GM21576 (cell line): ENCODE data around the gene TXNDC12.
"Not testable (repeated sequence)": the region's sequence is repeated elsewhere in the genome, so short reads cannot be mapped to it uniquely, and the experiment has no call there.

ENCODE experiments used
- ATAC-seq: cut with Tn5 transposase; IDR thresholded peaks from one replicate; pipeline ENCODE4 v1.9.1; 2021; ENCODE audit warnings: mild to moderate bottlenecking, moderate library complexity; ENCODE audit not compliant: unreplicated experiment

The TXNDC12 gene

GRCh38 chr1:52049337-52049736, 5.7 kb downstream of the TXNDC12 start:
- not testable (repeated sequence) for ATAC-seq

DNA sequence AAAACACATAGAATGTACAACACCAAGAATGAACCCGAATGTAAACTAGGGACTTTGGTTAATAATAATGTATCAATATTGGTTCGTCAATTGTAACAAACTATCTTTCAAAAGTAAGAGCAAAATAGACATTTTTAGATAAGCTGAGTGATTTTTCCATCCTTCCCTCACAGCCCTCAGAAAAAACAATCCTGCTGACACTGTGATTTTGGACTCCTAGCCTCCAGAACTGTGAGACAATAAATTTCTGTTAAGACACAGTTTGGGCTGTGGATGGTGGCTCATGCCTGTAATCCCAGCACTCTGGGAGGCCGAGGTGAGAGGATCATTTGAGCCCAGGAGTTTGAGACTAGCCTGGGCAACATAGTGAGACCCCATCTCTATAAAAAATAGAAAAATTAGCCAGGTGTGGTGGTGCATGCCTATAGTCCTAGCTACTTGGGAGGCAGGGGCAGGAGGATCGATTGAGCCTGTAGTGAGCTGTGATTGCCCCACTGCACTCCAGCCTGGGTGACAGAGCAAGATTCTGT, 9.3 kb downstream of the TXNDC12 start:
- ATAC-seq = not testable (repeated sequence)

GRCh38 chr1:52045236-52045635, 9.8 kb downstream of the TXNDC12 start:
- ATAC-seq = no peak

- ATAC-seq = no peak
Observed at GRCh38 chr1:52041551-52042185, 13.3 kb downstream of the TXNDC12 start.

GRCh38 chr1:52037909-52038308, 17.1 kb downstream of the TXNDC12 start:
- ATAC-seq = no peak

- no peak for ATAC-seq
Observed at GRCh38 chr1:52037402-52037814, 17.6 kb downstream of the TXNDC12 start.

GRCh38 chr1:52034050-52034384, 21.0 kb downstream of the TXNDC12 start:
- no peak for ATAC-seq

GRCh38 chr1:52033190-52034049, 21.6 kb downstream of the TXNDC12 start, which contains the start of gene KTI12:
KTI12 (minus strand) TSS chr1:52033810; CDS start chr1:52033761, 49 bp downstream.
- ATAC-seq = peak; percentile 79

DNA sequence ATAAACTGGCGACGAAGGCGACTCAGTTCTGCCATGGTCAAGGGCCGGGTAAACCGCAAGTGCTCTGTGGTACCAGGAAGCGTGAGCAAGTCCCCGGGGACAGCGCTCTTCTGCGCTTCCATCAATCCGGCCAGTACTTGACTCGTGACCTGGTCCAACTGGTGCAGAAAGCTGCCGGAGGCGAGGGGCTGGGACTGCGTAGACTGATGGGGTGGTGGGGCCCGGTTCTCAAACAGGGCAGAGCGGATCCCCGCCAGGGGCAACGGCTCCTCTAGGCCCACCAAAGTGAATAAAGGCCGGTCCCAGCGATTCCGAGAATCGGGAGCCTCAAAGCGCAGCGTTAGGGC, 22.2 kb downstream of the TXNDC12 start:
- ATAC-seq = no peak

DNA sequence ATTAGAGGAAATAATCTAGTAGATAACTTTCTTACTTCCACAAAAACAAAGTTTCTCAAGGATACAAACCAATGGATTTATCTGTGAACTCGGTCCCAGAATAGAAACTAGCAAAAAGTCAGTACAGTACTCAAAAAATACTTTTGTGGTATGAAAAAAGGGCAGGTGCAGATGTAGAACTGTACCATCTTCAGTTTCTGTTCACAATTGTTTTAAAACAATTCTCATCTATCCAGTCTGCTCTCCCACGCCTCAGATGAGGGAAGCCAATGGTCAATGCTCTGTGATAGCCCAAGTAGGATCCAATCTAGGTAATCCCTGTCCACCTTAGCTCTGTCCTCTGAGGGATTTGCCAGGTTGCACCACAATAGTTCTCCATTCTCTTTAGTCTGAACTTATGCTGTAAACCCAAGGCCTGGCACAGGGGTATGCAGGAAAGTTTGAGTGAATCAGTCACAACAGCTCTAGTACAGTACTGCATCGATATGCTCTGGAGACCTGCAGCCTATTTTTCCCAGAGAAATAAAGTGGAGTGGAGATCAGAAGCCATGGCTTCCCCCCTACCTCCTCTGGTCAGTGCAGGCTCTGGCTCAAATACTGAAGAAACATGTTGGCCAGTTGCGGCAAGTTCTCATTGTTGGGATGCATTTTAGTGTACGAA, 22.7 kb downstream of the TXNDC12 start:
- no peak for ATAC-seq

GRCh38 chr1:52028839-52029238, 26.2 kb downstream of the TXNDC12 start:
- not testable (repeated sequence) for ATAC-seq

DNA sequence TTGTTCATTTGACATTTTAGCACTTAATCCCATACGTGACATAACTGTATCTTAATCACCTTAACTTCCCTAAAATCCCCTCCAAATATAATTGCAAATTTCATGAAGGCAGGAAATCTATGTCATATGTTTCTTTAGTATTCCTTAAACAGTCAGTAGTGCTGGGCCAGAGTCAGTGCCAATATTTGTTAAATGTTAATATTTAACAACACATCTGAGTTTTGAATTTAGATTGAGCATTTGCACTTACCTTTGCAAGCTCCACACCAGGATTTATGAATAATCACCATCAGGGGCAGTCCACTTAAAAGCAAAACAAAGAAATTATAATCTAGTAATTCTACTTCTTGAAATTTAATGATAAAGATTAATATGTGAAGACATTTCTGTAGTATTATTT, 26.7 kb downstream of the TXNDC12 start:
- ATAC-seq = no peak

DNA sequence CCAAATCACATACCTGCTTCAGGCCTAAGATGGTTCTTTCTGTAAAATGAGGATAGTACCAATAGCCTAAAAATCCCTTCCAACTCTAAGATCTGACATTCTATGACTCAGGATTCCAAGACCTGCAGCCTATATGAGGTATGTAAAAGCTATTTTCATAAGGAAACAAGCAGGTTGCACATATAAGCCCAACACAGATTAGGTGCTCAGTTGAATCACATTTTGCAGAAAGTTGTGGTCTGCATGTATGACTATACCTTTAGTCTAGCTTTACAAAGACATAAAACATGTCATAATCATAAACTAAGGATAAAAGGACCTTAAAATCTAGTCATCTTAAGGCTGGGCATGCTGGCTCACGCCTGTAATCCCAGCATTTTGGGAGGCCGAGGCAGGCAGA, 28.7 kb downstream of the TXNDC12 start:
- no peak for ATAC-seq

DNA sequence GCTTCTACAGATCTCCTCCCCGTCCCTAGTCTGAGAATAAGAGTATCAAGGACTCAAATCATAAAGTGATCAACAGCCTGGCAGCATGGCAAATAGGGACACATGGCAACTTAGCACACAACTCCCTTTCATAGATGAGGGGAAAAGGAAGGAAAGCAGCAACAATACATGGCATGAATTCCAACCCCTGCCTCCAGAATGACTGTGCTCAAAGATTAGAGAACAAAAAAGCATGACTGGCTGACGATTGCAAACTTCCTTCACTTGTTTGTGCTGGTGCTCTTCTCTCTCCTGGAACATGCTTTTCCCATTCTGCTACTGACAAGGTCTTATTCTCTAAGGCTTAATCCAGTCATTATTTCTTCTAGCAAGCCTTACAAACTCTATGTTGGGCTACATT, 32.9 kb downstream of the TXNDC12 start:
- ATAC-seq = no peak

DNA sequence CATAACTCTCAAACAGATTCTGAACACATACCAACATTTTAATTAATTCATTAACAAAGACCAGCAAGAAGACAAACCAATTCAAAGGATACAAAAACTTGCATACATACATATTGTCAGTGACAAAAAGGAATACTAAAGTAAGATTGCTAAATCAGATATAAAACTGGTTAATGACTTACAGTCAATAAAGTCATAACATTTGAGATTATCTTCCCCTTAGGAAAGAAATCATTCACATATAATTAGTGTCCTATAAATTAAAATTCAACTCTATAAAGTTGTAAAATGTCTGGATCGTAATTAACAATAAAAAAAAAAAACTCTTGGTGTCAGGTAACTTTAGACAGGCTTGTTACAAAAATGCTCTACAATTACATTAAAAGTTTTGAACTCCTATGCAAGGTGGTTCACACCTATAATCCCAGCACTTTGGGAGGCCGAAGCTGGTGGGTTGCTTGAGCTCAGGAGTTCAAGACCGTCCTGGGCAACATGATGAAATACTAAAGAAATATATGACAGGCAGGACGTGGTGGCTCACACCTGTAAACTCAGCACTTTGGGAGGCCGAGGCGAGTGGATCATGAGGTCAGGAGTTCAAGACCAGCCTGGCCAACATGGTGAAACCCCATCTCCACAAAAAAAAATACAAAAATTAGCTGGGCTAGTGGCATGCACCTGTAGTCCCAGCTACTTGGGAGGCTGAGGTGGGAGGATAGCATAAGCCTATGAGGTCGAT, 46.8 kb downstream of the TXNDC12 start:
- no peak for ATAC-seq

DNA sequence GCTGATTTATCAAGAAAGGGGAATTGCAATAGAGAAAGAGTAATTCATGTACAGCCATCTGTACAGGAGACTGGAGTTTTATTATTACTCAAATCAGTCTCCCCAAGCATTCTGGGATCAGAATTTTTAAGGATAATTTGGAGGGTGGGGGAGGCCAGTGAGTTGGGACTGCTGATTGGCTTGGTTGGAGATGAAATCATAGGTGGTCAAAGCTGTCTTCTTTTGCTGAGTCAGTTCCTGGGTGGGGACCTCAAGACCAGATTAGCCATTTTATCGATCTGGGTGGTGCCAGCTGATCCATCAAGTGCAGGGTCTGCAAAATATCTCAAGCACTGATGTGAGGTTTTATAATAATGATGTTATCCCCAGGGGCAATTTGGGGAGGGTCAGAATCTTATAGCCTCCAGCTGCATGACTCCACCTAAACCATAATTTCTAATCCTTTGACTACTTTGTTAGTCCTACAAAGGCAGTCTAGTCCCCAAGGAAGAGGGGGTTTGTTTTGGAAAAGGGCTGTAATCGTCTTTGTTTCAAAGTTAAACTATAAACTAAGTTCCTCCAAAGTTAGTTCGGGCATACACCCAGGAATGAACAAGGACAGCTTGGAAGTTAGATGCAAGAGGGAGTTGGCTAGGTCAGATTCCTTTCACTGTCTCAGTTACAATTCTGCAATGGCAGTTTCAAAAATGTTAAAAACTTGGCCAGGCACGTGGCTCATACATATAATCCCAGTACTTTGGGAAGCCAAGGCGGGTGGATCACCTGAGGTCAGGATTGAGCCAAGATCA, 47.6 kb downstream of the TXNDC12 start:
- ATAC-seq = no peak

DNA sequence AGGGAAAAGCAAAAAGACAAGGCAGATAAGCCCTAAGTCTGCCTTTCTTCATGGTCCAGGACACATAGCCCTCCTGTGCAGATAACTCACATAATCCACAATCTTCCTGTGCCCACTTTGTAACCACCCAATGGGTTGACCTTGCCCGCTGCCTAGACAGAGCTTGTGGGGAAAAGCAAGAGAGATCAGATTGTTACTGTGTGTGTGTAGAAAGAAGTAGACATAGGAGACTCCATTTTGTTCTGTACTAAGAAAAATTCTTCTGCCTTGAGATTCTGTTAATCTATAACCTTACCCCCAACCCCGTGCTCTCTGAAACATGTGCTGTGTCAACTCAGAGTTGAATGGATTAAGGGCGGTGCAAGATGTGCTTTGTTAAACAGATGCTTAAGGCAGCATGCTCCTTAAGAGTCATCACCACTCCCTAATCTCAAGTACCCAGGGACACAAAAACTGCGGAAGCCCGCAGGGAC, 48.9 kb downstream of the TXNDC12 start:
- ATAC-seq = not testable (repeated sequence)

DNA sequence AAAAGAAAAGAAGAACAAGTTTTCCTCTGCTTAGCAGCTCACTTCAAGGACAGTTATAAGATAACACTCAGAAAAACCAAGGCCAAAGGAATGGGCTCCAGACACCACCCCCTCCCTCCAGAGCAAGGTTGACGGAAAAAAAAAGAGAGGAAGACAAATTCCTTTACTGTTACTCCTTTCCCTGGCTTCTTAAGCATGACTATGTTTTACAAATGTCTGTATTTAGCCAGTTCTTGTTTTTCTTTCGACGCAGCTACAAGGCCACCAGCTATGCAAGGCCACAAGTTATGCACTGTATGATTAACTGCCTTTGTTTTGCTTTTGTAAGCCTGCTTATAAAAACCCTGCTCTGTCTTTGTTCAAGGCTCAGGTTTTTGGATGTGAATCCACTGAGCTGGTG, 49.4 kb downstream of the TXNDC12 start:
- ATAC-seq = not testable (repeated sequence)

DNA sequence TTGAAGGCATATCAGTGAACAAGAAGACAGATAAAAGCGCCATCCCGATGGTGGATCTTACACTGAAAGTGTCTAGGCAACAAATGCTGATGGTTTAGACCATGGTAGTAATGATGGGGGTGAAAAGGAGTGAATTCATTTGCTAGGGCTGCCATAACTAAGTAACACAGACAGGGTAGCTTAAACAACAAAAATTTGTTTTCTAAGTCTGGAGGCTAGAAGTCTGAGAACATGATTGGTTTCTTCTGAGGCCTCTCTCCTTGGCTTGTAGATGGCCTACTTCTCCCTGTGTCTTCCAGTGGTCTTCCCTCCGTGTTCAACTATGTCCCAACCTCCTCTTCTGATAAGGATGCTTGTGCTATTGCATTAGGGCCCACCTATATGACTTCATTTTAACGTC, 51.1 kb downstream of the TXNDC12 start:
- no peak for ATAC-seq
